HepG2 (cell line): ENCODE measurements around the gene CACNA1G. TPM values are rescaled to one million over a fixed set of nuclear protein-coding genes. Genes with fewer than 3 reads are reported as not detected.
A peak's percentile ranks its signal among the peaks of the same experiment; 100 is the strongest.

ENCODE experiments used
- ARID2 ChIP-seq: sonication (generic); formaldehyde crosslinking; IDR thresholded peaks from 2 replicates; pipeline ENCODE4 v1.8.1; 2022; ENCODE audit warnings: mild to moderate bottlenecking, missing genetic modification reagents, borderline replicate concordance
- ATF7-NPFF ChIP-seq: sonication (generic); formaldehyde crosslinking; IDR thresholded peaks from 2 replicates; pipeline ENCODE4 v1.8.1; 2023; ENCODE audit warnings: mild to moderate bottlenecking, low read depth, missing genetic modification reagents, moderate library complexity
- CC2D1A ChIP-seq: sonication (generic); formaldehyde crosslinking; IDR thresholded peaks from 2 replicates; pipeline ENCODE4 v1.8.1; 2023; ENCODE audit warnings: mild to moderate bottlenecking, missing genetic modification reagents
- FUBP1 ChIP-seq: sonication (generic); formaldehyde crosslinking; IDR thresholded peaks from 2 replicates; pipeline ENCODE4 v1.5.1; 2020; ENCODE audit warnings: missing genetic modification reagents, mild to moderate bottlenecking, borderline replicate concordance
- HDAC6 ChIP-seq: fragments of 200-600 bp; sonication (generic); IDR thresholded peaks from 2 replicates; pipeline ENCODE4 v1.7.0; 2017; ENCODE audit warnings: mild to moderate bottlenecking, antibody characterized with exemption, low read length, low read depth
- KLF12 ChIP-seq: sonication (generic); formaldehyde crosslinking; IDR thresholded peaks from 2 replicates; pipeline ENCODE4 v1.4.0; 2020; ENCODE audit warnings: missing genetic modification reagents, borderline replicate concordance
- KLF13 ChIP-seq: sonication (generic); formaldehyde crosslinking; IDR thresholded peaks from 2 replicates; pipeline ENCODE4 v1.4.0; 2020; ENCODE audit warnings: mild to moderate bottlenecking, missing genetic modification reagents
- MATR3 ChIP-seq: sonication (generic); formaldehyde crosslinking; IDR thresholded peaks from 2 replicates; pipeline ENCODE4 v1.4.0; 2020; ENCODE audit warnings: missing genetic modification reagents
- MBNL3 ChIP-seq: fragments of 250-450 bp; sonication (Bioruptor Pico); conservative IDR thresholded peaks from 2 replicates; pipeline ENCODE4 v1.8.0; 2022; ENCODE audit warnings: mild to moderate bottlenecking, inconsistent platforms
- MIXL1 ChIP-seq: IDR thresholded peaks from 2 replicates; pipeline ENCODE4 v1.6.1; 2016
- MLXIP ChIP-seq: sonication (generic); formaldehyde crosslinking; IDR thresholded peaks from 2 replicates; pipeline ENCODE4 v1.9.0; 2021; ENCODE audit warnings: missing genetic modification reagents, borderline replicate concordance
- MTA3 ChIP-seq: sonication (generic); formaldehyde crosslinking; IDR thresholded peaks from 2 replicates; pipeline ENCODE4 v1.4.0; 2020; ENCODE audit warnings: missing genetic modification reagents
- NCOR1 ChIP-seq: fragments of 200-600 bp; sonication (generic); IDR thresholded peaks from 2 replicates; pipeline ENCODE4 v1.7.0; 2017; ENCODE audit warnings: antibody characterized with exemption, low read length, borderline replicate concordance
- NKX3-1 ChIP-seq: sonication (generic); formaldehyde crosslinking; IDR thresholded peaks from 2 replicates; pipeline ENCODE4 v1.5.0; 2020; ENCODE audit warnings: missing genetic modification reagents
- NR1H2 ChIP-seq: sonication (generic); formaldehyde crosslinking; IDR thresholded peaks from 2 replicates; pipeline ENCODE4 v1.8.1; 2022; ENCODE audit warnings: low read depth, missing genetic modification reagents, borderline replicate concordance
- NR2C2 ChIP-seq: sonication (generic); formaldehyde crosslinking; IDR thresholded peaks from 2 replicates; pipeline ENCODE4 v1.4.0; 2020; ENCODE audit warnings: missing genetic modification reagents, mild to moderate bottlenecking, moderate library complexity, borderline replicate concordance
- RARA ChIP-seq: IDR thresholded peaks from 2 replicates; pipeline ENCODE4 v1.6.1; 2016; ENCODE audit warnings: missing genetic modification reagents, missing compliant biosample characterization
- RCOR2 ChIP-seq: IDR thresholded peaks from 2 replicates; pipeline ENCODE4 v1.6.1; 2016; ENCODE audit warnings: missing biosample characterization, missing genetic modification reagents
- SMAD9 ChIP-seq: sonication (generic); formaldehyde crosslinking; IDR thresholded peaks from 2 replicates; pipeline ENCODE4 v1.5.1; 2020; ENCODE audit warnings: mild to moderate bottlenecking, missing genetic modification reagents
- SMYD3 ChIP-seq: sonication (generic); formaldehyde crosslinking; IDR thresholded peaks from 2 replicates; pipeline ENCODE4 v1.8.1; 2023; ENCODE audit warnings: mild to moderate bottlenecking, missing genetic modification reagents
- SUZ12 ChIP-seq: fragments of 150-350 bp; IDR thresholded peaks from 2 replicates; pipeline ENCODE4 v1.6.1; 2014; ENCODE audit warnings: low read depth, low read length
- WIZ ChIP-seq: sonication (generic); formaldehyde crosslinking; IDR thresholded peaks from 2 replicates; pipeline ENCODE4 v1.5.1; 2020; ENCODE audit warnings: mild to moderate bottlenecking, missing genetic modification reagents
- ZNF251 ChIP-seq: sonication (generic); formaldehyde crosslinking; IDR thresholded peaks from 2 replicates; pipeline ENCODE4 v1.9.0; 2021; ENCODE audit warnings: mild to moderate bottlenecking, missing genetic modification reagents
- ZNF512 ChIP-seq: sonication (generic); formaldehyde crosslinking; IDR thresholded peaks from 2 replicates; pipeline ENCODE4 v1.4.0; 2020; ENCODE audit warnings: mild to moderate bottlenecking, missing genetic modification reagents
- ZNF558 ChIP-seq: sonication (generic); formaldehyde crosslinking; IDR thresholded peaks from 2 replicates; pipeline ENCODE4 v1.9.0; 2022; ENCODE audit warnings: mild to moderate bottlenecking, missing genetic modification reagents, borderline replicate concordance
- ZSCAN12 ChIP-seq: sonication (generic); formaldehyde crosslinking; IDR thresholded peaks from 2 replicates; pipeline ENCODE4 v1.9.0; 2021; ENCODE audit warnings: mild to moderate bottlenecking, missing genetic modification reagents
- polyA plus RNA-seq, 8 experiments: library from polyadenylated mRNA; depleted of rRNA in 3 of 8; stranded (reverse) in 7 of 8; unstranded in 1 of 8; fragments of >200 nt; fragmentation: Illumina TruSeq in 4 of 8; extraction: Trizol in 4 of 8; gene quantifications; 2 replicates each; pipeline versions ENCODE4 v1.2.1 to v1.2.3, GENCODE V29; 2011 to 2016; ENCODE audit warnings: low read depth in 4 of 8, missing spikeins in 1 of 8, mixed read lengths in 1 of 8; ENCODE audit not compliant: insufficient read depth in 1 of 8
- total RNA-seq, 5 experiments: library from RNA; depleted of rRNA; stranded (reverse); fragments of >200 nt; fragmentation: Illumina TruSeq; extraction: Trizol; gene quantifications; 2 replicates each; pipeline ENCODE4 v1.2.3, GENCODE V29; 2016; ENCODE audit warnings: low read depth in 1 of 5

CACNA1G gene
- total and polyA plus RNA-seq, 2 of the 13 experiments (the other 11 are each of a cell fraction or from before 2014, with no cell fraction given), result 0.02 TPM; not detected in 1

- no peak for TF ChIP-seq NR1H2 (CRISPR knock-in tag)
- no peak for TF ChIP-seq HDAC6
- TF ChIP-seq WIZ (CRISPR knock-in tag), result no peak
- TF ChIP-seq ATF7-NPFF (CRISPR knock-in tag), result no peak
- TF ChIP-seq SMAD9 (CRISPR knock-in tag), result no peak
- no peak for TF ChIP-seq KLF13 (CRISPR knock-in tag)
- TF ChIP-seq CC2D1A (CRISPR knock-in tag), result no peak
- TF ChIP-seq MATR3 (CRISPR knock-in tag), result no peak
- no peak for TF ChIP-seq KLF12
- TF ChIP-seq MLXIP (CRISPR knock-in tag), result no peak
- TF ChIP-seq MBNL3 (CRISPR knock-in tag), result no peak
- no peak; the same call in 1 of the 2 replicates for TF ChIP-seq ZNF558 (CRISPR knock-in tag)
- no peak for TF ChIP-seq ZNF512 (CRISPR knock-in tag)
- TF ChIP-seq SMYD3 (CRISPR knock-in tag), result no peak
- TF ChIP-seq SUZ12, result no peak
- TF ChIP-seq ZSCAN12 (CRISPR knock-in tag), result no peak
- 0 out of 2 replicates have a peak, but pooled peaks have one; percentile 14 for TF ChIP-seq NR2C2 (CRISPR knock-in tag)
- TF ChIP-seq ZNF251 (CRISPR knock-in tag), result no peak
- no peak for TF ChIP-seq MIXL1 (CRISPR knock-in tag)
- TF ChIP-seq MTA3, result no peak
- TF ChIP-seq NCOR1, result no peak; the same call in 1 of the 2 replicates
- TF ChIP-seq RCOR2 (CRISPR knock-in tag), result no peak
- no peak for TF ChIP-seq NKX3-1 (CRISPR knock-in tag)
- no peak for TF ChIP-seq FUBP1 (CRISPR knock-in tag)
- TF ChIP-seq ARID2, result no peak
- TF ChIP-seq RARA, result 0 out of 2 replicates have a peak, but pooled peaks have one; percentile 3
Measured at GRCh38 chr17:50634915-50635731, 74.6 kb downstream of the CACNA1G start (continued).
